Mucosa of gallbladder (tissue), 1 donor: ENCODE data around the gene XG. TPM values are rescaled to one million over a fixed set of nuclear protein-coding genes. Genes with fewer than 3 reads are reported as not detected.

Source experiments
- DNase-seq: peaks from one replicate; pipeline ENCODE4 v3.0.0-alpha.2; 2020; ENCODE audit warnings: low spot score
- total RNA-seq: library from RNA; stranded (reverse); gene quantifications from one replicate; pipeline ENCODE4 v1.2.1, GENCODE V29; 2021
- donor health status: DM: no; HTN: no; CAD: no.

The XG gene
- total RNA-seq, 1 donor from 2014 or later: 3.9 TPM

DNA sequence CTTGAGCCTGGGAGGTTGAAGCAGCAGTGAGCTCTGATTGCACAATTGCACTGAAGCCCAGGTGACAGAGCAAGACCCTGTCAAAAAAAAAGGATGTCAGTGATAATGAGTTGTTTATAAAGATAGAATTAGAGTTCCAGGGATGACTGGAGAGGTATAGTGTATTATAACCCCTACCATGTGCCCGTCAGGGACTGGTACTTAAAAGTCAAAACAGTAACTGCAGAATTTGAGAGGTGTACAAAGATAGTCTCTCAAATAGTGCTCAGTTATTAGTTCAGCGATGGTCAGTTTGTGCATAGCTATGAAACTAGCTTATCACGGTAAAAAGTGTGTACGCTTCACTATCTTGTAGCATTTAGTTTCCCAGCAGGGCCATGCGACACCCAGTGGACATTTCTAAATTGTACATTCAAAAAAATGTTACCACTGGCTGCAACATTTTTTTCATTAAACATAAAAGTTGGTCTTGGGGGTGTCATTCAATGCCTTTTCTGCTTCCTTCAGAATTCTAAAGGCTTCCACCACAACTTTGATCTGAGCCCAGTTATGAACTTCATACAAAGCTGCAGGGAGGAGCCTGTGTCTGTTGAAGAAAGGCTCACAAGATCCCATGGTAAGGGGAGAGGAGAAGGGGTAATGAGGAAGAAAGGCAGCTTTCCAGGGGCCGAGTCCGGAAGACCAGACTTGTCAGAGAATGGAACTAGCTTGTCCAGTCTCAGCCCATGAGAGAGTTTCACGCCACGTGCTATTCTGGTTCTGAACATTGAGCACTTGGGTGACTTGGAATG, 67.7 kb downstream of the XG start:
- DNase-seq: no peak

DNA sequence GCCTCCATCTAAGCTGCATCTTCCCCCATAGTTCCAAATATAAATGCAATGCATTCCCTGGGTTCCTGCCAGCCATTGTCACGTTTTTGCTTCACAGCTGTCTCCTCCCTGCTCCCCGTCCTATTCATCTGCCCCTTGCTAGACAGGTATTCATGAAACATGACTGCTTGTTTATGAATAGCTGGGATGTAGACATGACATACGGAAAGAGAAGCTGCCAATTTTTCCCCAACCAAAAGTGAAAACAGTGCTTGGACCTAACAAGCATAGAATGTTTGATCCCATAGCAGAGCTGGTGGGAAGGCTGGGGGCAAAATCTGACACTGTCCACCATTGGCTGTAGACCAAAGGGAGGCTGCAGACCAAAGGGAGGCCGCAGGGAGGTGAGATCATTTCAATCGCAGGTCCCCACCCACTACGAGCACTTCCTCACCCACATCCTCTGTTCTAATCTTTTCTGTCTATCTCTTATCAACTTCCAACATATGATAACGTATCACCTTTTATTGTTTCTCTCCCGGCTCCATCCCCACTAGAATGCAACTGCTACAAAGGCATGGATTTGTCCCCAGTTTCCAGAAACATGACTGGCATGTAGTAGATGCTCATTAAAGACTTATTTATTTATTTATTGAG, 68.4 kb downstream of the XG start:
- DNase-seq: no peak

DNA sequence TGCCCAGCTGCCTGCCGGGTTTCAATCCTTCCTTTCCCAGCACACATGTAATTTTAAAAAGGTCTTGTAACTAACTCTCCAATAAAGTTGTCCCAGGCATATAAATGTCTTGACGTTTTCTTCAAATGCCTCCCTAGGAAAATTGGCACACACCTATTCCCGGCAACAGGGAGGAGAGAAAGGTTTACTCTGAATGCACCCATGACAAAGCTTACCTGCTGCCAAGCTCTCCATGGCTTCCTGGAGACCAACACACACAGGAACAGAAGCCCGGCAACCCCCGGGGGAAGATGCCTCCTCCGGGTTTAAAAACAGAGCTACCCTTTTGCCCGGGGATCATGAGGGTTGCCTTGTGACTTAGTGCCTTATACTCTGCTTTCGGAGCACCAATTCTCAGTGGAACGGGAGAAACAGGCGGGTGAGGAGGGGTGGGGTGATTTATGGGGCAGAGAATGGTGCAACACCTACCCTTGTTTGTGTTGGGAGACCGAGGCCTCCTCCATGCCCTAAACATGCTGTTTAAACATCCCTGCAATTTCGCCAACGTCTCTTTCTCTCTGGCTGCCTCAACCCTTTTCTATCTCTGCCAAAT, 72.1 kb downstream of the XG start:
- no peak for DNase-seq

DNA sequence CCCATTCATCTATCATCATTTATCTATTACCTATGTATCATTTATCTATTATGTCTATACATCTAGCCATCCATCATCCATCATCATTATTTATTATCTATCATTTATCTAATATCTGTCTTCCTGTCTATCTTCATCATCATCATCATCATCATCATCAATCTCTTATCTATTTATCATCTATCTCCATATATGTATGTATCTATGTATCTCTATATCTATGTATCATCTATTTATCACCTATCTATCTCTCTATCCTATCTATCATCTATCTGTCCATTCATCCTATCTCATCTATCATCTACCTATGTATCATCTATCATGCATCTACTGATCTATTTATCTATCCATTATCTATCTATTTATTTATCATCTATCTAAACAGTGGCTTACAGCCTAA, 73.0 kb downstream of the XG start:
- no peak for DNase-seq

DNA sequence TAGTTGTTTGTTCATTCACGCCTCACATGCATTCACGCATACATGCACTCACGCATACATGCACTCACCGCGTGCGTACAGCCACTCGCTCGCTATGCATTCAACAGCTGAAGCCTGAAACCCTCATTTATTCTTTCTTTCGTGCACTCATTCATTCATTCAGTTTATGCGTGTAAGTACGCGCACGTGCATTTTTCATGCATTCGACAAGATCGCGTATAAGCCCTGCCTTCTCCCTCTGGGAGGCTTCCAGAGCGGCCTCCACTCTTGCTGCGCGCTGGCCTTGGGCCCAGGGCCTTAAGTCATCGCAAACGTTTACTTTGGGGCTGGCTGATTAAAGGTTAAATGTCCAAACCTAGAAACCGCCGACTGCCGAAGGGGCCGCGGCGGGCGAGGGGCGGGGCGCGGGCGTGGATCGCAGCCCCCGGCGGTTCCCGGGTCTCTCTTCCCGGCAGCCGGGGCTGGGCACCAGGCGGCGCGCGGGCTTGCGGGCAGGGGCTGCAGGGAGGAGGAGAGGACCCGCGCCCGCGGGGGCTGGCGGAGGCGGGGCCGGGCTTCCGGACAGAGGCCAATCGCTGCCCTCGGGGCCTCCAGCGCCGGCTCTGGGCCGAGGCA, 76.6 kb downstream of the XG start, which contains the start of gene GYG2:
Gene GYG2, plus strand, starts transcription at position 587 of the 615 bp plus-strand sequence. CDS start 1,259 bp downstream, outside the sequence.
- no peak for DNase-seq

DNA sequence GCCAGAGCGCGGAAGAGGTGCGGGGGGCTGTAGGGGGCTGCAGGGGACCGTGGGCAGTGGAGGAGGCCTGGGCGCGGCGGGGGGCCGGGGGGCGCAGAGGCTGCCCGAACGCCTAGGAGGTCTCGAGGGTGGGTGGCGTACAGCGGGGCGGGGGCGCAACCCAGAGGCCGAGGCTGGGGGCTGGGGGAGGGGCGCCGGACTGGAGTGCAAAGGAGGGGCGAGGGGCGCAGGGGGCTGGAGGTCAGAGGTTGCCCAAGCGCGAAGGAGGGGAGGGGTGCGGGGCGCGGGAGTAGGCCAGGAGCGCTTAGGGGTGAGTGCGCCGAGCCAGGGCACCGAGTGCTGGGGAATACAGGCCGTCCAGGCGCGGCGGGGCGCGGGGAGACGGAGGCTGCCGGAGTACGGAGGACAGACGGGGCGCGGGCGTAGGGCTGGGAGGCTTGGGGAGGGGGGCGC, 77.1 kb downstream of the XG start:
- no peak for DNase-seq

DNA sequence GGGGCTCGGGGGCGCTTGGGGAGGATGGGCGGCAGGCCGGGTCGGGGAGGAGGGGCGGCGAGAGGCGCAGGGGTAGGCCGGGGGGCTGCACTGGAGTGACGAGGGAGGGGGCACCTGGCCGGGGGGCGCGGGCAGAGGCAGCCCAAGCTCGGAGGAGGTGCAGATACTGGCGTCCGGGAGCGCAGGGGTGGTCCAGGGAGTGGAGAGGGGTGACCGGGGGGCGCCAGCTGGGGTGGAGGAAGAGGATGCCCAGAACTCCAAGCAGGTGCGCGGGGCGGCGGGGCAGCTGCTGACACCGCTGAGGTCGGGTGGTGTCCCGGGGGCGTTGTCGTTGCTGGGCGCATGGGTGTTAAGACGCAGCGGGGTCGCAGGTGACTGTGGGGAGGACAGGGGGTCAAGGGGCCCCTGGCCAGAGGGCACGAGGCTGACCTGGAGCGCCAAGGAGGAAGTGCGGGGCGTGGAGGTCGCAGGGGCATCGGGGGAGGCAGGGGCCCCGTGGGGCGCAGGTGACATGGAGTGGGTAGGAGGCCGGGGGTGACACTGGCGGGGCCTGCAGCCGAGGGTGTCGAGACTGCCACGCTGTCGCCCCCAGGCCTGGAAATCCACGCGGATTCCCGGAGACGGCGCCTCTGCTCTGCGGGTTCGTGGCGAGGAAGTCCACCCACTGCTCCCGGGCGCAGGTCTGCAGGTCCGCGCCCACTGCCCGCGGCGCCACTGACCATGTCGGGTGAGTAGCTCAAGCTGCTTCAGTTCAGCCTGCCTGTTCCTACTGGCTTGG, 77.8 kb downstream of the XG start:
- no peak for DNase-seq

DNA sequence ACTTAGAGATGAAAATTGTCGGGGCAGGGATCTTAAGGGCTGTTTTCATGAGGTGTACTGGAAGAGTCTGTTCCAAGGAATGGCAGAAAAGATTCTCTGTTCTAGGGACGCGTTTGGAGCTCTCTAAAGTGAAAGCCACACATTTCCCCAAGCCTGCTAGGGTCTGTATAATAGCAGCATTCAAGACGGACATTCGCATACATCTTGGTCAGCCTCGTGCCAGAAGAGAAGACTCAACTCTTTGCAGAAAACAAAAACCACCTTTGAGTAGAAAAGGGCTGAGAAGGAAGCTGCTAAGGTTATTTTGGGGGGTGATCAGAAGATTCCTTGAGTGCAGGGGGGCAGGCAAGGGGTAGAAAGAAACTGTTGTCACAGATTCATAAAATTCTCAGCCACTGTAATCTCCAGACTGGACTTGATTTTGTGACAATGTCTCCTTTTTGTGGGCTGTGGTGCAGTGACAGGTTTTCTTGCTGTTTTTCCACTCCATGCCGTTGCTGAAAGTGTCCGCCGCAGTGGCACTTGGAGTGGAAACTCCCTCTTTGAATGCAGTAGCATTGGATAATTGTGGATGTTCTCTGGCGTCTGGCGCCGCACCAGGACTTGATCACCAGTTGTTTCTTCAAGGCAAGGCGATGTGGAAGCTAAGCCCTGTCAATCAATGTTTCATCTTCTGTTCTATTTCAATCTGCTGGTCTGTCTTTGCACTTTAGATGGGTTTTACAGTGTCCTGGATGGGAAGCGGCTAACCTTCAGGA, 79.8 kb downstream of the XG start:
- no peak for DNase-seq

DNA sequence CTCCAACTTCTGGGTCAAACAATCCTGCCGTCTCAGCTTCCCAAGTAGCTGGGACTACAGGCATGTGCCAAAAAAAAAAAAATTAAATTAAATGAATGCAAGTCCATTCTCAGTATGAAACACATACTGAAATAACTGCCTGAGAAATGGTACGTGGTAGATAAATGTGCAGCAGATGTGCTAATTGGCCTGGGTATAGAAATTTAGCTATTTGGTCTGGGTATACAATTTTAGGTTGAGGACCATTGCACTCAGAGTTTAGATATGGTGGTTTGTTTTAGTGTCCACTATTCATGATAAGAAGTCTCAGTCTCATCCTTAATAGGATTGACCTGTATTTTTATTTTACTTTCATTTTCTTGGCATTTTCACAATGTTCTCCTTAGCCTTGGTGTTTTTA, 86.1 kb downstream of the XG start:
- DNase-seq: no peak

DNA sequence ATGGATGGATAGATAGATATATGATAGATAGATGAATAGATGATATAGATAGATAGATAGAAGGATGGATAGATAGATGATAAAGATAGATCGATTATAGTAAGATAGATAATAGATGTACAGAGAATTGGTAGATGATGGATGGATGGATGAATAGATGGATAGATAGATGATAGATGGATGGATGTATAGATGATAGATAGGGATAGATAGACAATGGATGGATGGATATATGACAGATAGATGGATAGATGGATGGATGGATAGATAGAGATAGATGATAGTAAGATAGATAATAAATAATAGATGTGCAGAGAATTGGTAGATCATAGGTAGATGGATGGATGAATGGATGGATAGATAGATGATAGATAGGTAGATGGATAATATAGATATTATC, 89.1 kb downstream of the XG start:
- no peak for DNase-seq

DNA sequence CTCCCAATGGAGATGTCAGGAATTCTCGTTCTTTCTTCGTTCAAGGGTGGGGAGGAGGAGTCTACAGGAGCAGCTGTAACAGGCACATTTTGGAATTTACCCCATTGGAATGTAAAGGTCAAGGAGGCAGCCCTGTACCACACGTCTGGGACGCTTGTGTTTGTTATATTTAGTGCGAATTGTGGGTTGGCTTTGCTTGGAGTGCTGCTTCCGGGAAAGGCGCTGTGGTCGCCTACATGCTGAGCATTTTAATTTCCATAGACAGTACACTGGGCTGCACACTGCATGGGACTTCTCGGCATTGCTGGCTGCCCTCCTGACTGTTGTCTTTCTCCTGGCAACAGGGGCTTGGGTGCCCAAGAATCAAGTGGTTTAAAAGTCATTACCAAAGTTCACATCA, 89.7 kb downstream of the XG start:
- no peak for DNase-seq

DNA sequence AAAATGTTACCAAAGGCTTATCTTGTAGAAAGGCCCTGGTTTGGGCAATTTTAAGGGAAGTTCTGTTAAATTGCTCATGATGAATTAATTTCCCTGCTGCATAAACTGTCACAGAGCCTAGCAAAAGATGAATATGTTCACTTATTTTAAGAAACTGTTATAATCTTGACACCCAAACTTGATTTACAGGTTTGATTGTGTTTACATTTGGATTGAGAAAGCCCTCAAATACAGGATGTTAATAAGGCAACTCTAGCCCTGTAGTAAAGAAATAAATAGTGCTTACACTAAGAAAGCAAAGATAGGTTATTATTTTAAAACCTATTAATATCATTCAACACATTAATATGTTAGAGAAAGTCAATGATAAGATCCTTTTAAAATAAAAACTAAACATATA, 95.2 kb downstream of the XG start:
- no peak for DNase-seq

DNA sequence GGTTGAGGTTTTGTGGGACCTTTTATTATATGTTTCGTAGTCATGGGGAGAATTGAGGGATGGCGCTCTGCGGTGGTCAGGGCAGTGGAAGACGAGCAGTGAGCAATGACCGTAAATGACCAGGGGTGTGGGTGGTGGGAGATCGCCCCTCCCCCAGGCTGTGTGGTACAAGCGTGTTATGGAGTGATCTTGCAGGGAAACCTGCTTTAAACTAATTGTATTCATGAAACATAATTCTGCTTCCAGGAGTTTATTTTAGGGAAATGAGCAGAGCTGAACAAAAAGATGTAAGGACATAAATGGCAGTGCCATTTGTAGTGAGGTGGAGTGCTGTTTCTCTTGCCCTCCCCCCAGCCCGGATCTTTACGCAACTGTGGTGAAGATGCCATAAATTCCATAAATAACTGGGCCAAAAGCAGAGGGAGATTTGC, 97.0 kb downstream of the XG start:
- no peak for DNase-seq

DNA sequence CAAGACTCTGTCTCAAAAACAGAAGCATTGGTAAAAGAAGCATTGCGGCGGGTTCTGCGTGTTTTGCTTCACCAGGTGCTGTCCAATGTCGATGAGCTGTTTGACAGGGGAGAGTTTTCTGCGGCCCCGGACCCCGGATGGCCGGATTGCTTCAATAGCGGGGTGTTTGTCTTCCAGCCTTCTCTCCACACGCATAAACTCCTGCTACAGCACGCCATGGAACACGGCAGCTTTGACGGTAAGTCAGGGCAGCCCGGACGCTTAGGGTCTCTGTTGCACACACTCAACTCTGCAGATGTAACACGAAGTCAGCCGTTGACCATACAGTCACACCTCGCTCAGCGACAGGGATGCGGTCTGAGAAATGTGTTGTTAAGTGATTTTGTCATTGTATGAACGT, 103.1 kb downstream of the XG start:
- no peak for DNase-seq

DNA sequence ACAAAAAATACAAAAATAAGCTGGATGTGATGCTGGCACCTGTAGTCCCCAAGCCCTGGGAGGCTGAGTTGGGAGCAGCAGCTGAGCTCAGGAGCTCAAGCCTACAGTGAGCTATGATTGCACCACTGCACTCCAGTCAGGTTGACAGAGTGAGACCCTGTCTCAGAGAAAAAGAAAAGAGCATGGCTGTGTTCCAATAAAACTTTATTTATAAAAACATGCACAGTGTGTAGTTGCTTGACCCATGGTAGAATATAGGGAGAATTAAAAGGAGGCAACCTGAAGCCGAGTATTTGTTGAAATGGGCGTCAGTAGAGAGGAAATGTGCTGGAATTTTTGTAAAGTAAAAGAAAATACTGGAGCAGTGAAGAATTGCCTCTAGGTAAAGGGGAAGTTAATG, 103.9 kb downstream of the XG start:
- DNase-seq: no peak

DNA sequence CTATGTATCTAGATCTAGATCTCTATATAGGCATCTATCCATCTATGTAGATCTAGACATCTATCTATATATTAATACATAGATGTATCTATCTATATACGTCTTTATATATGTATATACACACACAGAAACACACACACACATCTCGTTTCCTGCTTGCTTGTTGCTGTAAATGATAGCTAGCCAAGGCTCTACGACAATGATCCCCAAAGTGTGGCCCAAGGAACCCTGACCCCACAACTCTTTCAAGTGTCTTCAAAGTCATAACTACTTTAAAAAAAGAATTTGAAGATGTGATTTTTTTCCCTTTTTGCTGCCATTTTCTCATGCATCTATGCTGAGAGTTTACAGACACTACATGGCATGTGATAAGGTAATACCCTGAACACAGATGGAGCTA, 105.7 kb downstream of the XG start:
- no peak for DNase-seq

DNA sequence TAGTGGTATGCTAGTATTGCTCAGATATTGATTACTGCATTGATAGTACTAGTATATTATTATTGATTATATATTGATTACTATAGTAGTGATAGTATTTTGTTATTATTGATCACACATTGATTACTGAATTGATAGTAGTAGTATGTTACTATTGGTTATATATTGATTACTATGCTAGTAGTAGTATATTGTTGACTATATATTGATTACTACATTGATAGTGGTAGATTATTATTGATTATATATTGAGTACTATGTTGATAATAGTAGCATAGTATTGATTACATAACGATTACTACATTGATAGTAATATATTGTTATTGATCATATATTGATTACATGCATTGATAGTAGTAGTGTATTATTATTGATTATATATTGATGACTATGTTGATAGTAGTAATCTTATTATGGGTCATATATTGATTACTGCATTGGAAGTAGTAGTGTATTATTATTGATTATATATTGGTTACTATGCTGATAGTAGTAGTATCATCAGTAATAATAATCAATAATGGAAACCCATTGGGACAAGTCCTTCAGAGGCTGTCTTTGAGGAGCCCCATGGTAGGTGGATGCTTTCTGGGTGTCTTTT, 107.5 kb downstream of the XG start:
- DNase-seq: no peak

DNA sequence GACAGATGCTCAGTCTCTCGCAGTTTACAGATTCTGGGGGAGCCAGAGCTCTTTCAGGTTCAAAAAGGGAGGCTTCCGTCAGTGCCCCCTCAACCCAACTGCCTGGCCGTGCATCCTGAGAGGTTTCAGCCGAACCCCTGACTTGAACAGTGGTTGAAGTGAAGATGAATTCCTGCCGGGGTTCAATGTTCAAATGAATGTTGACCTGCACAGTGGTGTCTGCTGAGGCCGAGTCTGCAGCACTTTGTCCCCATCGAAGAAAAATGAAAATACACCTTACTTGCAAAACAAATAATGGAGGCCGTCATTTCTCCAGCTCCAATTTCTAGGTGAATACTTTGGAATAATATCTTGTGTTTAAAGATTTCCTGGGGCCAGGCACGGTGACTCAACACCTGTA, 110.6 kb downstream of the XG start:
- DNase-seq: no peak

DNA sequence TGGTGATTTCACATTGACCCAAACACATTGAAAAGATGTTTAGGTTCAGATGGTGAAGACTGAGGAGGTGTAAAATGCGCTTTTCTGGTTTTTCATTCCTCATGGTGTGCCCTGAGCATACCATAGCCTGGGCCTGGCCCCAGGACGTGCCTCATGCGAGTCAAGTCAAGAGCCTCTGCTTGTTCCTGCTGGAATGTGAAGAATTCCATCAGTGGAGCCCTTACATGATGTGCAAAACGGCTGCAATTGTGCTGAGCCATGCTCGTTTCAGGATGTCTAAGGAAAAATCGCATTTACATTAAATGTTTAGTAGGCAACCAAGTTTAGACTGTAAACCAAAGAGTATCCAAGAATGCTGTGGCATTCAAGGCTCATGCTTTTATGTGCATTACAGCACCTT, 111.8 kb downstream of the XG start:
- DNase-seq: no peak
